HG02610 (cell line): ENCODE results near the gene DCLK2.
A peak's percentile ranks its signal among the peaks of the same experiment; 100 is the strongest.

ENCODE experiments used
- ATAC-seq: cut with Tn5 transposase; IDR thresholded peaks from one replicate; pipeline ENCODE4 v1.9.1; 2021; ENCODE audit warnings: mild to moderate bottlenecking, moderate library complexity; ENCODE audit not compliant: unreplicated experiment

Gene DCLK2

DNA sequence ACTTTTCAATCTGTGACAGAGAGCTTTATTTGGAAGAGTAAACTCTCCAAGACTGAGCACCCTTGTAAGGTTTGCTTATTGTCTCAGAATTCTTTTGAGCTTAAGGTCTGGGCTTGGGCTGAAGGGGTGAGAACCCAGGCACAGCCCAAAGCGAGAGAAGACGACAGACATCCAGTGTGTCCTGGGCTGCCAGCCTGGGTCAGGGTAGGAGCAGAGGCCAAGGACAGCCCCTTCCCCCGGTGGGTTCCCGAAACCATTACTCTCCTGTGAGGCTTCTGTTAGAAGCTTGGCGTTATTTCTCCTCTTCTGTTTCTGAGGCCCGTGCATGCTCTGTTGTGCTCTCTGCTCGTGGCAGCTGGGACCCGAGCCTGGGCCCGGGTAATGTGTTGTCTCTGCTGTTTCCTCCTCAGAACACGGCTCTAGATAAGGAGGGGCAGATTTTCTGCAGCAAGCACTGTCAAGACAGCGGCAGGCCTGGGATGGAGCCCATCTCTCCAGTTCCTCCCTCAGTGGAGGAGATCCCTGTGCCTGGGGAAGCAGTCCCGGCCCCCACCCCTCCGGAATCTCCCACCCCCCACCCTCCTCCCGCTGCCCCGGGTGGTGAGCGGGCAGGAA is 177.5 kb downstream of the DCLK2 start:
- no peak for ATAC-seq

GRCh38 chr4:150256225-150256620 is 178.0 kb downstream of the DCLK2 start:
- no peak for ATAC-seq

DNA sequence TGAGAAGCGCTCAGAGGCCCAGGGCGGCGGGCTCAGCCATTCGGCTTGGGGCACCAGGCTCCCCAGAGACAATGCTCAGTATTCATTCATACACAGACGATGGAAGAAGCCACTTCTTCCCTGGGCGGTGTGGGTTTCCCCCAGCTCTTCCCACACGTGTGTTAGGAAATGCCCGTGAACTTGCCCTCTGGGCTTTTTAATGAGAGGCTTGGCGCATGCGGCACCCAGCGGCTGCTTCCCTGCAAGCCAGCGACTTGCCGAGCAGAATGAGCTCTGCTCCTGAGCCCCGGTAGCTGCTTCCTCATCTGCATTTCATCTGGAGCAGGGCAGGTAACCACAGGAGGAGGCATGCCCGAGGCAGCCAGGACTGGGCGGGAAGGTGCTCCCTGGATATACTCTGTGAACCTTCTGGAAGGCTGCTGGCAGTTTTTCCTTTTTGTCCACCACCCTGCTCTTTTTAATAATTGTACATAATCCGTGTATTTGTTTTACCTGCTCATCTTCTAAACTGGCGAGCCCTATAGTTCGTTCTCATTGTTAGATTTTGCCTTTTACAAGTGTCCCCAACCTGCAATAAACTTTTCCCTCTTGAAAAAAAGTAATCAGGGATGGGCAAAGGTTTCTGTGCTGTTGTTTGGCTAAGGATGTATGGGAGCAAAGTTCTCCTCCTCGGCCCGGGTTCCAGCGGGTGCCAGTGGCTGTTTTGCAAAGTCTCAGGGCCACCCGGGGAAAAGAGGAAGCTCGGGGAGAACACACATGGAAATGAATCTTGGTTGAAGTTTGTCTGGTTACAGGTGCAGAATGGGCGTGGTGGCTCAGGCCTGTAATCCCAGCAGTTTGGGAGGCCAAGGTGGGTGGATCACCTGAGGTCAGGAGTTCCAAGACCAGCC is 178.8 kb downstream of the DCLK2 start:
- ATAC-seq = no peak

DNA sequence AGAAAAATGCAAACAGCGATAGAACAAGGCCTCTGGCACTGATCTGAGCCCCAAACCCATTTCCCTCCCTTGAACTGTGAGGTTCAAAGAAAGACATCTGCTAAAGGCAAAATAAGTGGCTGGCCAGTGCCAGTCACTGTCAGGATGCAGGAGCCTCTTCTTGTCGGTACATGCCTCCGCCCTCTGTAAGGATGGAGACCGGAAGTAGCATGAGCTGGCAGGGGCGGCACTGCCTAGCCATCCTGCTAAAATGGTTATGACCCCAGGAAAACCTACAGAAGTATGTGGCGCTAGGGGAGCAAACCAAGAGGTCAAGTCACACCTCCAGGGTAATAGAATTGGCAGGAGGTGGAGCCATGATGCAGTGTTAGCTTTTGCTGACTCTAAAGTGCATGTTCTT is 180.3 kb downstream of the DCLK2 start:
- ATAC-seq = no peak

DNA sequence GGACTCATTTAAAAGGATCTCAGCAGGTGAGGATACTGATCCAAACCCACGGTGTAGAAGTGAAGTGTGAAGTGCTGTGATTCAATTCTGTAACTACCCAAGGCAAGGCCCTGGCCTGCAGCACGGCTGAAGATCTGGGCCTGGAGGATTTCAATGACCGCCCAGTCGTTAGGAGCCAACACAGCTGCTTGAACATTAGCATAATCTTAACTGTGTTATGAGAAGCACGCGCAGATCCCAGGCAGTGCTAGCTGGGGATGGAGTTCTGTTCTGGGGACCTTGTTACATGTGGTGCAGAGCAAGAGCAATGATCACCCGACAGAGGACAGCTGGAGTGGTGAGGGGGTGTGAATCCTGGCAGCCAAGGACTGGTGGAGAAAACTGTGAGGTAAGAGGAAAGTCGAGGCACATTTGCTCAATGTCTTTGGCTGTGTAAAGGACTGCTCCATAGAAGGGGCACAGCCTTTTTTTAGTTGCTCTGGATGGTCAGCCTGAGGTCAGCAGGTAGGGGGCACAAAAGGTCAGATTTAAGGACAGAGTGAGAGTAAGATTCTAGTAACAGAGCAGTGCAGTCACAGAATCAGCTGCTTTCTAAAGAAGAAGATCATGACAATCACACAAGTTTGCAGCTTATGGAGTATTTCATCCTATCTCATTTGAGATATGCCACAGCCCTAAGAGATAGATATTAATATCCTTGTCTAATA is 181.8 kb downstream of the DCLK2 start:
- no peak for ATAC-seq

GRCh38 chr4:150261571-150261970 is 183.3 kb downstream of the DCLK2 start:
- ATAC-seq = no peak

DNA sequence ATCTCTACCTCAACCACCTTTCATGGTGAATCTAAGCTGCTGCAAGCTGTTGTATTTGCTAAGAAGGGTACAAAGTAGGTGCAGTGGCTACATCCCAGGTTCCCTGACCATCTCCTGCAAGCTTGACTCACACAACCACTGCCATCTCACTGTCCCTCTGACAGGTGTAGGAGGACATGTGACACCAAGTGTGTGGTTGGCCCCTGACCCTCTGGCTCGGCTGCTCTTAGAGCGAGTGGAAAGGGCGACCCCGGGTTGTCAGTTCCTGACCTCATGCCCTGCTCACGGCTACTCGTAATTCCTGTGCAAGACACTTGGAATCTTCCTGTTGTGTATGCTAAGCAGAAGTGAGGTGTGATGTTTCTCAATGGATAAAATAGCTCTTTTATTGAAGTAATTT is 184.4 kb downstream of the DCLK2 start:
- ATAC-seq = no peak

GRCh38 chr4:150264595-150265161 is 186.4 kb downstream of the DCLK2 start:
- ATAC-seq = no peak

GRCh38 chr4:150265806-150266205 is 187.6 kb downstream of the DCLK2 start:
- ATAC-seq = no peak

- ATAC-seq = peak; percentile 66
Measured at GRCh38 chr4:150268444-150268843, 190.2 kb downstream of the DCLK2 start.

- no peak for ATAC-seq
Measured at GRCh38 chr4:150278206-150278605, 200.0 kb downstream of the DCLK2 start.

- ATAC-seq = no peak
Measured at GRCh38 chr4:150280081-150280895, 202.0 kb downstream of the DCLK2 start.

- no peak for ATAC-seq
Measured at GRCh38 chr4:150280975-150281374, 202.7 kb downstream of the DCLK2 start.

- ATAC-seq = no peak
Measured at GRCh38 chr4:150283689-150284088, 205.4 kb downstream of the DCLK2 start.

GRCh38 chr4:150286656-150287055 is 208.4 kb downstream of the DCLK2 start:
- ATAC-seq = no peak

DNA sequence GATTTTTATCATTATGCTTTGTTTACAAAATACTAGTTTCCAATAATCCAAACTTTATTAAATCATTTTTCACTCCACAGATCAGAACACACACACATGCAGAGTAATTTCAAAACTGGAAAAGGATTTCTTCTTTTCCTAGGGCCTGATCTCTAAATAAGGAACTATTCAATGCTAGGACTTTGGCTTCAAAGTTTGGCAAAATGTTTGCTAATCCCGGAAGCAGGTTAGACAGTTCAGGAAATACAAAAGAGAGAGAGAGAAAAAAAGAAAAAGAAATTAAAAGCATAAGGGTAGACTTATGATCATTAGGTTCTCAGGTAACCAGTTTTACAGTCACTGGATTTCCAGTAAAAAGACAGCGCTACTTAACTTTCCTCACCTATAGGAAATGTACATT is 211.0 kb downstream of the DCLK2 start:
- no peak for ATAC-seq

DNA sequence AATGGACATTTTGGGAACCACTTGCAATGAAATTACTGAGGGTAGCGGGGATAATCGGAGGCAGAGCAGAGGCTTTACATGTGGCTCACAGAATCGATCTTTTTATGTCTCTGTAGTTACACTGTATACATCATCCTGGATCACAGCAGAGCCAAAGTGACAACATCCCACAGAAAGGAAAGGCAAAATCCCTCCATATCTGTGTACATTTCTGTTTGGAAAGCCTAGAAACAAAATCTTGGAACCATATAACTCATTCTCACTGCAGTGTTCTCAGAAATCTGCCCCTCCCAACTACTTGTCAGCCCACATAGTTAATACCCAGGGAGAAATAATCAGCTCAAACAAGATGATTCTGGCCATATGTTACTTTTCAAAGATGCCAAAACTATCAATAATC is 211.6 kb downstream of the DCLK2 start:
- no peak for ATAC-seq

- ATAC-seq = no peak
Measured at GRCh38 chr4:150297861-150298474, 219.7 kb downstream of the DCLK2 start.

- no peak for ATAC-seq
Measured at GRCh38 chr4:150299816-150300215, 221.6 kb downstream of the DCLK2 start.

GRCh38 chr4:150302553-150302952 is 224.3 kb downstream of the DCLK2 start:
- ATAC-seq = no peak
